Omental fat pad (tissue), 4 donors: Measurements from ENCODE around the gene ERF. TPM values are rescaled to one million over a fixed set of nuclear protein-coding genes. Genes with fewer than 3 reads are reported as not detected.

Experiments
- ATAC-seq: fragments of 150-250 bp; one replicate; pipeline ENCODE4 v1.9.1; 2016; ENCODE audit warnings: mild to moderate bottlenecking, moderate library complexity; ENCODE audit not compliant: low FRiP score
- DNase-seq: peaks from one replicate; pipeline ENCODE4 v3.0.0-alpha.2; 2019; ENCODE audit warnings: low spot score
- CTCF ChIP-seq, 3 donors: fragments of 450-650 bp; IDR thresholded peaks; one replicate each; pipeline ENCODE4 v1.5.1; 2016 to 2017; ENCODE audit warnings: antibody characterized with exemption in 3 of 3, mild to moderate bottlenecking in 3 of 3, moderate library complexity in 2 of 3
- total RNA-seq, 4 donors: library from RNA; depleted of rRNA; stranded (reverse); fragments of >200 nt; gene quantifications; one replicate each; pipeline ENCODE4 v1.1.0, GENCODE V29; 2016

Gene ERF
- total RNA-seq, 4 donors from 2014 or later, result 21.2 to 52.8 (median 34.8) TPM

GRCh38 chr19:42295342-42295741 is 40.4 kb upstream of the ERF start:
- TF ChIP-seq CTCF (IDR thresholded peaks at IDR 0.05), result no peak
- no peak for DNase-seq
- no peak for ATAC-seq

- ATAC-seq (no peak), DNase-seq (no peak)
- no peak for TF ChIP-seq CTCF (IDR thresholded peaks at IDR 0.05)
These were observed 39.7 kb upstream of the ERF start for GRCh38 chr19:42294471-42295137.

- TF ChIP-seq CTCF (IDR thresholded peaks at IDR 0.05), result no peak
- ATAC-seq (no peak), DNase-seq (no peak)
These were observed 39.0 kb upstream of the ERF start for GRCh38 chr19:42293948-42294347.

GRCh38 chr19:42293540-42293939 is 38.6 kb upstream of the ERF start:
- ATAC-seq (no peak), DNase-seq (no peak)
- no peak for TF ChIP-seq CTCF (IDR thresholded peaks at IDR 0.05)

- DNase-seq, result no peak
- no peak for ATAC-seq
- TF ChIP-seq CTCF (IDR thresholded peaks at IDR 0.05), result no peak
These were observed 38.0 kb upstream of the ERF start for GRCh38 chr19:42292963-42293362.

- TF ChIP-seq CTCF (IDR thresholded peaks at IDR 0.05), result no peak
- ATAC-seq (no peak), DNase-seq (no peak)
These were observed 37.4 kb upstream of the ERF start for GRCh38 chr19:42292042-42292960.
